OCI-LY7 (cell line): ENCODE results near the gene LYRM1. TPM values are rescaled to one million over a fixed set of nuclear protein-coding genes. Genes with fewer than 3 reads are reported as not detected.

ENCODE experiments used
- BruUV-seq: library from RNA; stranded (reverse); fragments of 400-500 nt; replicated peaks from 2 replicates; lab custom pipeline; 2021; lab: Mats Ljungman, UMichigan
- CTCF ChIA-PET: fragments of 300-600 bp; sonication (Branson Sonifier 250); formaldehyde crosslinking; loops from one replicate; lab custom pipeline; 2022; ENCODE audit warnings: antibody characterized with exemption; ENCODE audit not compliant: unreplicated experiment; lab: Charles Lee
- POLR2A ChIA-PET: fragments of 300-600 bp; sonication (Branson Sonifier 250); formaldehyde crosslinking; loops from one replicate; lab custom pipeline; 2022; ENCODE audit warnings: antibody characterized with exemption; lab: Charles Lee
- DNase-seq: peaks from one replicate; pipeline ENCODE4 v3.0.0-alpha.2; 2015; ENCODE audit warnings: low spot score
- H2AFZ ChIP-seq: fragments of 200-600 bp; sonication (generic), shearing (Covaris generic); 2 replicates; pipeline ENCODE4 v1.6.1; 2014; ENCODE audit warnings: mild to moderate bottlenecking, antibody characterized with exemption, low read length, moderate library complexity
- H3K27ac ChIP-seq: fragments of 200-600 bp; sonication (generic); 2 replicates; pipeline ENCODE4 v1.5.1; 2014; ENCODE audit warnings: mixed run types, low read depth, mild to moderate bottlenecking, moderate library complexity, low read length, inconsistent platforms; ENCODE audit not compliant: poor library complexity, severe bottlenecking
- H3K36me3 ChIP-seq: fragments of 200-600 bp; sonication (generic); 2 replicates; pipeline ENCODE4 v1.6.1; 2014; ENCODE audit warnings: mild to moderate bottlenecking, antibody characterized with exemption, low read length, moderate library complexity, mixed read lengths; ENCODE audit not compliant: insufficient read depth
- H3K4me1 ChIP-seq: fragments of 200-600 bp; sonication (generic); 2 replicates; pipeline ENCODE4 v1.5.1; 2014; ENCODE audit warnings: mild to moderate bottlenecking, low read length; ENCODE audit not compliant: insufficient read depth, poor library complexity, severe bottlenecking
- H3K4me2 ChIP-seq: fragments of 200-600 bp; sonication (generic); 2 replicates; pipeline ENCODE4 v1.6.1; 2014; ENCODE audit warnings: mild to moderate bottlenecking, low read length
- H3K4me3 ChIP-seq: fragments of 200-600 bp; sonication (generic); 2 replicates; pipeline ENCODE4 v1.5.1; 2014; ENCODE audit warnings: mild to moderate bottlenecking, low read depth, low read length; ENCODE audit not compliant: poor library complexity, severe bottlenecking
- H3K79me2 ChIP-seq: fragments of 200-600 bp; sonication (generic); 2 replicates; pipeline ENCODE4 v1.6.1; 2016; ENCODE audit warnings: low read depth, mild to moderate bottlenecking, low read length, moderate library complexity, mixed read lengths; ENCODE audit not compliant: insufficient read depth
- H3K9me2 ChIP-seq: fragments of 200-600 bp; sonication (generic); 2 replicates; pipeline ENCODE4 v1.6.1; 2016; ENCODE audit warnings: mild to moderate bottlenecking, low read length, mixed read lengths; ENCODE audit not compliant: insufficient read depth
- H3K9me3 ChIP-seq: fragments of 200-600 bp; sonication (generic); 2 replicates; pipeline ENCODE4 v1.6.1; 2014; ENCODE audit warnings: mild to moderate bottlenecking, mixed run types, low read length, mixed read lengths
- H4K20me1 ChIP-seq: fragments of 200-600 bp; sonication (generic); 2 replicates; pipeline ENCODE4 v1.6.1; 2014; ENCODE audit warnings: mild to moderate bottlenecking, antibody characterized with exemption, low read length, moderate library complexity, mixed read lengths; ENCODE audit not compliant: insufficient read depth
- CTCF ChIP-seq: fragments of 200-600 bp; sonication (generic); conservative IDR thresholded peaks from 2 replicates; pipeline ENCODE4 v1.5.1; 2014; ENCODE audit warnings: mild to moderate bottlenecking, antibody characterized with exemption, low read length, moderate library complexity, mixed read lengths
- EZH2phosphoT487 ChIP-seq: fragments of 200-600 bp; sonication (generic); IDR thresholded peaks from 2 replicates; pipeline ENCODE4 v1.6.1; 2018; ENCODE audit warnings: low read depth, borderline replicate concordance, mild to moderate bottlenecking, mixed run types, antibody characterized with exemption, low read length, moderate library complexity, mixed read lengths
- intact Hi-C: fragments of 100-400 bp; cut with micrococcal nuclease; formaldehyde crosslinking; loops from one replicate; pipeline ENCODE4 v1.10.0; 2022; ENCODE audit not compliant: unreplicated experiment
- total RNA-seq, 2 experiments: library from RNA; depleted of rRNA in 1 of 2; stranded (reverse); fragments of >200 nt in 1 of 2; shearing (Covaris generic) in 1 of 2; gene quantifications; 2 replicates each; pipeline ENCODE4 v1.2.3, GENCODE V29; 2014 to 2022

LYRM1 gene
- total RNA-seq, 2 experiments from 2014 or later = 23.3 to 24.0 TPM

GRCh38 chr16:20853981-20854620 is 46.5 kb upstream of the LYRM1 start:
- POLR2A ChIA-PET = interaction anchor here (0.5 to 1.1 kb wide), 4 partner anchors 14 to 141 kb away, joined by 3 to 5 read pairs (median 4); no protein-coding TSS in a partner anchor
- no peak overlapping the region for H3K4me2 ChIP-seq

GRCh38 chr16:20854963-20855362 is 45.6 kb upstream of the LYRM1 start:
- intact Hi-C loops = no loop called here
- no peak overlapping the region for H3K4me3 ChIP-seq
- no peaks in the 10 kb centered on the region for H3K79me2 ChIP-seq
- no peak overlapping the region for H3K4me2 ChIP-seq
- no peaks in the 10 kb centered on the region for H3K9me2 ChIP-seq
- no TSS peak for BruUV-seq
- H4K20me1 ChIP-seq = no peaks in the 10 kb centered on the region; the same call in 1 of the 2 replicates
- H3K9me3 ChIP-seq = no peaks in the 10 kb centered on the region
- CTCF ChIA-PET = no interaction called here
- no peaks in the 10 kb centered on the region for H3K4me1 ChIP-seq
- POLR2A ChIA-PET = interaction anchor here (1.6 kb wide), 1 partner anchor 10 kb away, joined by 5 read pairs; no protein-coding TSS in a partner anchor
- no peak overlapping the region for H2AFZ ChIP-seq
- no peak for DNase-seq
- TF ChIP-seq EZH2phosphoT487 (no peak), CTCF (no peak)
- no peak overlapping the region for H3K27ac ChIP-seq
- H3K36me3 ChIP-seq = peaks cover 9% of the 10 kb centered on the region

More at GRCh38 chr16:20853981-20854620, 46.5 kb upstream of the LYRM1 start:
- CTCF ChIA-PET = interaction anchor here (0.6 kb wide), 1 partner anchor 1292 kb away, joined by 4 read pairs; no protein-coding TSS in a partner anchor
- intact Hi-C loops = no loop called here
- no peaks in the 10 kb centered on the region for H3K4me1 ChIP-seq
- no peak overlapping the region for H3K4me3 ChIP-seq
- H3K9me2 ChIP-seq = no peaks in the 10 kb centered on the region
- H3K36me3 ChIP-seq = peaks cover 3% of the 10 kb centered on the region
- no peak overlapping the region for H2AFZ ChIP-seq
- no peak for DNase-seq
- no peak overlapping the region for H3K27ac ChIP-seq
- no peaks in the 10 kb centered on the region; the same call in 1 of the 2 replicates for H4K20me1 ChIP-seq
- BruUV-seq = no TSS peak
- no peaks in the 10 kb centered on the region for H3K79me2 ChIP-seq
- TF ChIP-seq EZH2phosphoT487 = no peak
- TF ChIP-seq CTCF = no peak
- H3K9me3 ChIP-seq = no peaks in the 10 kb centered on the region

GRCh38 chr16:20857281-20857680 is 43.3 kb upstream of the LYRM1 start:
- H3K9me2 ChIP-seq = no peaks in the 10 kb centered on the region
- POLR2A ChIA-PET = no interaction called here
- no peak overlapping the region for H2AFZ ChIP-seq
- no peak for TF ChIP-seq CTCF
- TF ChIP-seq EZH2phosphoT487 = no peak
- no peak overlapping the region for H3K4me2 ChIP-seq
- CTCF ChIA-PET = no interaction called here
- H4K20me1 ChIP-seq = no peaks in the 10 kb centered on the region
- BruUV-seq = no TSS peak
- no peaks in the 10 kb centered on the region for H3K4me1 ChIP-seq
- no peaks in the 10 kb centered on the region for H3K9me3 ChIP-seq
- intact Hi-C loops = no loop called here
- no peaks in the 10 kb centered on the region for H3K79me2 ChIP-seq
- peaks cover 11% of the 10 kb centered on the region for H3K36me3 ChIP-seq
- H3K4me3 ChIP-seq = no peak overlapping the region
- DNase-seq = no peak
- H3K27ac ChIP-seq = no peak overlapping the region
